GM21528 (cell line): Measurements from ENCODE around the gene SCN4B.

Experiments used
- ATAC-seq: cut with Tn5 transposase; IDR thresholded peaks from one replicate; pipeline ENCODE4 v1.9.1; 2021; ENCODE audit warnings: mild to moderate bottlenecking, moderate library complexity; ENCODE audit not compliant: unreplicated experiment, low FRiP score

The SCN4B gene

DNA sequence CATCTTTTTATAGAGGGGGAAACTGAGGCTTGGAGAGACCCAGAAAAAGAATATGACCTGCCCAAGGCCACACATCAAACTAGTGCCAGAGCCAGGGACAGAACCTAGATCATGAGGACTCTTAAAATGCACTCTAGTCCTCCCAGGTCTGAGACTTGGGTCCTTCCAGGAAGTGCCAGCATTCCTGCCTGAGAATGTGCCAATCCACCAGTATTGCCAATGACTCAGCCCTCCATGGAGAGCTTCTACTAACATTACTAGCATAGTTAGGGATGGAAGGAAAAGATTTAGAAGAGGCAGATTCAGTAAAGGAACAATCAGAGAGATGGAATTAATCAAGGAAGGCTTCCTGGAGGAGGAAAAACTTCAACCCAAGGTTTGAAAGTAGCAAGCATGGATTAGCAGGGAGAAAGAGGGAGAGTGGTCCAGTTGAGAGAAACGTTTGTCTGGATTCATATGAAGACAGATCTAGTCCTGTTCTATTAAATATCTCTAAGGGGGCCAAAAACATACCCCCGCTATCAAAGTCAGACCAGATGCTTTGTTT, 45.8 kb downstream of the SCN4B start:
- ATAC-seq, result no peak

DNA sequence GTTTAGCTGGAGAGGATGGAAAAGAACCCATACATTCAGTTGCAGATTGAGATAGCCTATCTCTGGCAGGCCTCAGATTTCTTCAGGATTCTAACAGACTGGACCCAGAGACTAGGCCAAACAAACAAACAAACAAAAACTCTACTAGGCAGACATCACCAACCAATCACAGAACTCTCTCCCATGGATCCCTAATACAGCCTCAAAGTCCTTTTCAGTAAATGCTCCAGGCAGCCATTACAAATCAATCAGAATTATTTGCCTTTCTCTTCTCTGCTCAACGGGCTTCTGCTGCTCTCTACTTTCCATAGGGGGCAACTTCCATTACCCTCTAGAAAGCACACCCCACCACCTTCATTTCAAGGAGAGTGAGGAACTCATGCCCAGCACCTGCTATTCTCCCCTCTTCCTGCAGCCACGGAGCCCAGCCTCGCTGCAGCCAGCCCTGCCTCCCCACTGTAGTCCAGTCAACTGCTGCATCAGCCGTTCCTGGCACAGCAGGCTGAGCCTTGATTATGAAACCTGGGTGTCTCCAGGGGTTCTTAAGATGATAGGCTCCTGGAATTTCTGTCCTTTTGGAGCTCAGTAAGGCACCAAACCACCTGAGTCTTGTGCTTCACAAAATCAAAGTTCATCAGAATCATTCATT, 46.8 kb downstream of the SCN4B start:
- no peak for ATAC-seq

DNA sequence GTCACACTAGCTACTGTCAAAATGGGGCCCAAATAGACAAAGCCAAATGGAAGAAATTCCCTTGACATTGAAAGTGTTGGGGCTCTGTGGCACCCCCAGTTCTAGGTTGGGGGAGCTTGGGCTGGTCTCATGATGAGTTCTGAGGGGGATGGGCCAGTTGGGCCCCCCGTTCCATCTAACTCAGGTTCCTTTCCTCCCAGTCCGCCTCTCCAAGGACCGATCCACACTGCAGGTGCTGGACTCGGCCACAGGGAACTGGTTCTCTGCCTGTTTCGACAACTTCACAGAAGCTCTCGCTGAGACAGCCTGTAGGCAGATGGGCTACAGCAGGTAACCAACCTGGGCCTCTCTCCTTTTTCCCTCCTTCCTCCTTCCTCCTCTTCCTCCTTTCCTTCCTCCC, 48.1 kb downstream of the SCN4B start:
- no peak for ATAC-seq

DNA sequence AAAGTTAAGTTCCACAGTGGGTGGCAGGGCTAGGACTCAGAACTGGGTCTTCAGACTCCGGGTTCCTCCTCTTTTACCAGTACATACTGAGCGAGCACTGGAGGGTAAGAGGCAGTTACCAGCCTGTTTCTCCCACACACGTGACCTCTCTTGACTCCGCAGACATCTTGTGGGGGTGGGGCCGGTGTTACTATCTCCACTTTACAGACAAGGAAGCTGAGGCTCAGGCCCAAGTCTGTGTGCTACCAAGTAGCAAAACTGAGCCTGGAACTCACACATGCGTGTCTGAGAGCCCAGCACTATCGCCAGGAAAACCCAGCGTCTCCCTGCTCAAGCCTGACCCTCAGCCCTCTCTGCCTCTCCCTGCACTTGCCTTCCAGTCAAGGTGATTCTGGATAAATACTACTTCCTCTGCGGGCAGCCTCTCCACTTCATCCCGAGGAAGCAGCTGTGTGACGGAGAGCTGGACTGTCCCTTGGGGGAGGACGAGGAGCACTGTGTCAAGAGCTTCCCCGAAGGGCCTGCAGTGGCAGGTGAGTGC, 49.8 kb downstream of the SCN4B start:
- no peak for ATAC-seq

DNA sequence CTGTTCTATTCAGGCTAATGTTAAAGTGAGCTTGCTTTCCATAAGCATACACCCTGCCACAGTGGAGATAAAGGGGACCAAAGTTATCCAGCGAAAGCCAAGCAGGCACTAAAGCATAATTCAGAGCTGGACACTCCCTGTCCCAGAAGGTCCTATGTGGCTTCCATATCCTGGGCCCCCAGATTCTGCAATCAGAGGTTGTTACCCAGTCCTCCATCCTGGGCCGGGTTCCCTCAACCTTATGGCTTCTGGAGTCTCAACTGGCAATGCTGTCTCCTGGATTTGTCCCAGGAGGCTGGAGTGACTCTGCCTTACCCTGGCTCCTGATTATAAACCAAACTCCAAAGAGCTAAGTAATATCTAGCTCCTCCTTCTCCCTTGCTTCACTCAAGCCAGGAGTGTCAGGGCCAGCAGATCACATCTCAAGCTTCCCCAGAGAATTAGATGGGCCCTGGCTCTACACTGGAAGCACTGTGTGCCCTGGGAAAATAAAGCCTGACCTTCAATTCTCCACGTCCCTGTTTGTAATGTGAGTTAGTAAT, 51.9 kb downstream of the SCN4B start:
- ATAC-seq, result no peak

DNA sequence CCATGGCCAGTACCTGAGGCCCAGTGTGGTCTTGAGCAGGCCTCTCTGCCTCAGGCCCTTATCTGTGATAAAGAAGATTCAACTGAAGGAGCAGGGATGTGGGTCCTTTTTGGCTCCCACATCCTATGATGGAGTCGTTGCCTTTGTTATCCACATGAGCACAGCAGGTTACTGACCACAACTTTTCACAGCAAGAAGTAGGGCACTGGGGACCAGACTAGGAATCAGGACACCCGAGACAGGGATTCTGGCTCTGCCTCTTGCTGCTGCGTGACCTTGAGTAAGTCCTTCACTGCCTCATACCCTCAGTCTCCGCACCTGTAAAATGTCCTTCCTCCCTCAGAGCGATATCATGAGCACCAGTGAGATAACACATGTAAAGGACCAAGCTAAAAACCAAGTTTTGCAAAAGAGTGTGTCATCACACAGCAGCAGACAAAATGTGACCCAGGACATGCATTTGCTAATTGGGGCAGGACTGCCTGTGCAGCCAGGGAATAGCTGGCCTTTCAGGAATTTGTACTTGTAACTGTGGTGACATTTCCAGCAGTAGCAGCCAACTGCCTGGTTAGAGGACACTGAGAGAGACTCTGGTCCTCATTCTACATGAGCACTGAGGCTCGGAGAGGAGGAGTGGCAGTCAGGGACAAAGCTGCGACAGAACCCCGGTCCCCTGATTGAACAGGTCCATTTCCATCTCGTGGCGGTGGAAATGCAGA, 52.6 kb downstream of the SCN4B start:
- no peak for ATAC-seq

GRCh38 chr11:118098996-118099837, 53.4 kb downstream of the SCN4B start:
- ATAC-seq, result no peak

DNA sequence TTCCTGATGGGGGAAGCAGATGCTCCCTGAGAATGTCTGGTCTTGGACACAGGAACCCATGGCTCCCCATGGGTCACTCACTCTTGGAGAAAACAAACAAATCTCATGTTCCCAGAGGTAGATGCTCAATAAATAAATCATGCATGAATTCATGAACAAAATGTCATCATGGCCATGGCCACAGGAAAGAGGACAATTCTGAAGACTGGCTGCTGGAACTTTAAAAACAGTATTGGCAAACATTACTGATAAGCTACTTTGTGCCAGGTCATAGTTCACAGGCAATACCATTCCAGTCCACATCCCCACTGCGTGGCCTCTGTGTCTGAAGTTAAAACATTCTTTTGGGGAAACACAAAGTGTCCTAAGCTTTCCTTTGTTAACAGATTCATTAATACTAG, 56.7 kb downstream of the SCN4B start:
- no peak for ATAC-seq

GRCh38 chr11:118095493-118095892, 57.1 kb downstream of the SCN4B start:
- no peak for ATAC-seq

DNA sequence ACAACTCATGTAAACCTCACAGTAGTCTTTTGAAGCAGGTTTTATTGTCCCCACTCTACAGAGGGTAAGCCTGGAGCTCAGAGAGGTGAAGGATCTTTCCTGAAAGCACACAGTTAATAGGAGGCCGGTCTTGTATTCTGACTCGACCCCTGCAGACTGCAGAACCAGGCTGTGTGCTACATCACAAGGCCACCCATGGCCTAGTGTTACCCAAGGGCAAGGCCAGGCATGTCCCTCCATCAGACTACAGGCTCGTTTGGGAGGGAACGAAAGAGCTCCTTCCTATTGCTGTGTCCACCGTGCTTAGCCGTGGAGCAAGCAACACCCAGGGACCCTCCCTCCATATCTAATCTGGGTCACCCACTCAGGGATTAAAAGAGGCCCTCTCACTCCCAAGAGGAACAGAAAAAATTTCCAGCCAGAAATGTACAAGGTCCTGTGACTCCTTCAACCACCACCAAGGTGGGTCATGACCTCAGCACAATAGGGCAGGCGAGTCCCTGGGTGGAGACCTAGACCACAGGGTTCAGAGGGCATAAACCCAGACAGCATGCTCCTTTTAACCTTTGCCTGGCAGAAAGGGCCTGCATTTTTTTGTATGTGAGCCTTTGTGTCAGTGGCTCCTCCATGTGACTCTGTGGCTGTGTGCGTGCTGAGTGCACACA, 59.6 kb downstream of the SCN4B start:
- ATAC-seq, result no peak

GRCh38 chr11:118091690-118092089, 60.9 kb downstream of the SCN4B start:
- ATAC-seq, result no peak

DNA sequence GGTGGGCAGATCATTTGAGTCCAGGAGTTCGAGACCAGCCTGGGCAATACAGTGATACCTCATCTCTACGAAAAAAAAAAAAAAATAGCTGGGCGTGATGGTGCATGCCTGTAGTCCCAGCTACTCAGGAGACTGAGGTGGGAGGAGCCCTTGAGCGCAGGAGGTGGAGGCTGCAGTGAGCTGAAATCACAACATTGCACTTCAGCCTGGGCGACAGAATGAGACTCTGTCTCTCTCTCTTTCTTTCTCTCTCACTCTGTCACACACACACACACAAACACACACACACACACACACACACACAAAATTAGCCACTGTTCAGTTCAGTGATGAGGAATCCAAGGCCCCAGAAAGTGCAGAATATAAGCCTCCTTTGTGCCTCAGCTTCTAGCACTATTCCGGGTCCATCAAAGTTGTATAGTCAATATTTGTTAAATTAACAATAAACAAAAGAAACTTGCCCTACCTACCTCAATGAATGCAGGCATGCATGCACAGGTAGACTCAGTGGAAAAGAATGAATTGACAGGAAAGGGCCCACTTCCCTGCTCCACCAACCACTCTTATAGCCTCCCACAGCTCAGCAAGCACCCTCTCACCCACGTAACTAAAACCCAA, 62.0 kb downstream of the SCN4B start:
- ATAC-seq, result no peak

DNA sequence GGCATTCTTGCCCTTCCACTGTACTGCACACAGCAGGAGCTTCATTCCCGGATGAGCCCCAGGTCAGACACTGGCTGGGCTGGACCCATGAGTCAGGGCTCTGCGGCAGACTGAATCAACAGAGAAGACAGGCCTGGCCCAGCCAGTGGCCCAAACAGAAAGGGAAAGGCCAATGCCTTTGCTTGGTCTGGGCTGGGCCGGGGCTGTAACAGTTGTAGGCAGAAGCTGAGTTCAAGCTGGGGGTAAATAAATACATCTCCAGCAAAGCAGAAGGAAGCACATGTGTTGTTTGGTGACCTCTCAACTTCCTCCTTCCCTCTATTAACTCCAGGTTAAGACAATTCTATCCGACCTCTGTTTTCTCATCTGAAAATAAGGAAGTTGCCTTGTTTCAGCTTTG, 64.1 kb downstream of the SCN4B start:
- no peak for ATAC-seq

- no peak for ATAC-seq
Observed at GRCh38 chr11:118087931-118088330, 64.7 kb downstream of the SCN4B start.

DNA sequence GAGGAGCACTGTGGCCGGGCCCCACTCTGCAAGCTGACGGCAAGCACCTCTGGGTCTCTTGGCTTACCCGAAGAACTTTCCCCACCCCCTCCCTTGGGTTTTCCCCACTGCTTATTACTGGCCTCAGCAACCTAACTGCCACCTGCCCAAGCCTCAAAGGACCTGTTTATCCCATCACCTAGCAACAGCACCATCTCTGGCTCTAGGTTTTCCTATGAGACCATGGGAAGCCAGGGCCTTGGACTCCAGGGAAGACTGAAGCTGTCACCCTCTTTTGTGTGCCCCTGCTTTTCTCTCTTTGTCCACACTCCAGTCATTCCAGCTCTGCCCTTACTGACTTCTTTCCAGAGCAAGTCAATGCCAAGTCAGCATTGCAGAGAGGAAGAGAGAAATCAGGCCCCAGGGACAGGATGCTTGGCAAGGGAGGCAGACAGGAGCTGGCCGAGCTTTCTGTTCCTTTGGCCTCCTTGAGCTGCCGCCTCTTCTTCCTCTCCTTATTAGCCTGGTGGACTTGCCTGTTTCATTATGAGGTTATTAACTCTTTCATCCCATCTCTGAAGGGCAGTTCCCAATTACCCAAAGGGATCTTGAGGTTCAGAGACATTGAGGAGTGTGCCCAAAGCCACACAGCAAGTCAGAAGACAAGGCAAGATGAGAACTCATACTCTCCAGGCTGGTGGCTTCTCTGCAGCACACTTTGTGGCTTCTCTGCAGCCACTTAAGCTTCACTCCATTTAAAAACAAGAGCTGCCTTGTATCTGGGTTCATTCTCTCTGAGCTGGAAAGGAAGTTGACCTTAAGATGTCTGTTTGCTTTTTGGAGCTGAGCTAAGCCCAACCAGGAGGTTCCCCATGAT, 65.5 kb downstream of the SCN4B start, which contains the start of gene SMIM35:
TSS of gene SMIM35 (minus strand) at position 51 of the 856 bp plus-strand sequence. CDS start 206 bp downstream, outside the sequence.
- no peak for ATAC-seq

DNA sequence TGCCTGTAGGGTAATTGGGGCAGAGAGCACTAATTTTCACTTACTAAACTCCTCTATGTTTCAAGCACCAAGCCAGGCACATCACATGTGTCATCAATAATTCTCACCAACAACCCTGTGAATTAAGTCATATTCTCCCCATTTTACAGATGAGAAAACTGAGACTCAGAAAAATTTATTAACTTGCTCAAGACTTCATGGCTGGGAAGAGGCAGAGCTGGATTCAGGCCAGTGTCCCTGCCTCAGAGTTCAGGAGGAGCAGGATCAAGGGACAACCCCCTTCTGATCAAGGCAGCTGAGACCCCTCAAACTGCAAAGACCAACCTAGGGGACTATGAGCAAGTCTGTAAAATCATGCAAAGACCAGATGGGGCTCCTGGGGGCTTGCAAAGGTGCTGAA, 68.0 kb downstream of the SCN4B start:
- ATAC-seq, result no peak

GRCh38 chr11:118084247-118084646, 68.4 kb downstream of the SCN4B start:
- no peak for ATAC-seq
